Naive thymus-derived CD4-positive, alpha-beta T cell (primary cell): Measurements from ENCODE around the gene LAMA5. TPM values are rescaled to one million over a fixed set of nuclear protein-coding genes. Genes with fewer than 3 reads are reported as not detected.

Experiments
- ATAC-seq: fragments of 150-1000 bp; cut with Tn5 transposase; 2 replicates; pipeline ENCODE4 v1.10.0; 2021; ENCODE audit warnings: mild to moderate bottlenecking, moderate library complexity
- CTCF ChIA-PET: fragments of 350-600 bp; sonication (Branson Sonifier 250); formaldehyde crosslinking; loops from one replicate; lab custom pipeline; 2021; ENCODE audit warnings: antibody characterized with exemption; lab: Charles Lee
- POLR2A ChIA-PET: fragments of 350-600 bp; sonication (Branson Sonifier 250); formaldehyde crosslinking; loops from one replicate; lab custom pipeline; 2021; ENCODE audit warnings: antibody characterized with exemption, inconsistent platforms; lab: Charles Lee
- DNase-seq, 9 donors: peaks; one replicate each; pipeline versions ENCODE4 v3.0.0 to v3.0.0-alpha.2; 2020 to 2022; ENCODE audit warnings: mixed read lengths in 1 of 9
- H3K27ac ChIP-seq: one replicate; pipeline ENCODE4 v1.7.0; 2013; ENCODE audit warnings: mild to moderate bottlenecking, low read depth, low read length, moderate library complexity
- H3K27me3 ChIP-seq, 2 donors: one replicate each; pipeline ENCODE4 v1.7.0; 2013; ENCODE audit warnings: low read length in 2 of 2, mild to moderate bottlenecking in 2 of 2, moderate library complexity in 2 of 2; ENCODE audit not compliant: control insufficient read depth in 2 of 2, insufficient read depth in 2 of 2
- H3K36me3 ChIP-seq, 3 experiments: 1 replicate in 2 of 3; 2 replicates in 1 of 3; pipeline ENCODE4 v1.7.0; 2013; ENCODE audit warnings: low read length in 3 of 3, mild to moderate bottlenecking in 3 of 3, moderate library complexity in 1 of 3; ENCODE audit not compliant: insufficient read depth in 3 of 3, control insufficient read depth in 2 of 3
- H3K4me1 ChIP-seq, 2 donors: one replicate each; pipeline ENCODE4 v1.7.0; 2013; ENCODE audit warnings: low read length in 2 of 2, mild to moderate bottlenecking in 2 of 2, moderate library complexity in 1 of 2; ENCODE audit not compliant: control insufficient read depth in 2 of 2, insufficient read depth in 2 of 2
- H3K4me3 ChIP-seq: 2 replicates; pipeline ENCODE4 v1.7.0; 2013; ENCODE audit warnings: mild to moderate bottlenecking, low read length
- H3K9me3 ChIP-seq, 3 experiments: 1 replicate in 2 of 3; 2 replicates in 1 of 3; pipeline ENCODE4 v1.7.0; 2013; ENCODE audit warnings: low read length in 3 of 3; ENCODE audit not compliant: control insufficient read depth in 2 of 3
- H3K27ac Mint-ChIP-seq, 9 donors: one replicate each; pipeline ENCODE4 v1.8.0; 2020 to 2022; ENCODE audit warnings: mixed read lengths in 9 of 9, mild to moderate bottlenecking in 8 of 9, moderate library complexity in 5 of 9, inconsistent platforms in 2 of 9
- H3K27me3 Mint-ChIP-seq, 5 donors: one replicate each; pipeline ENCODE4 v1.8.0; 2021 to 2022; ENCODE audit warnings: mixed read lengths in 5 of 5, mild to moderate bottlenecking in 1 of 5
- H3K36me3 Mint-ChIP-seq, 5 donors: one replicate each; pipeline ENCODE4 v1.8.0; 2020 to 2022; ENCODE audit warnings: mixed read lengths in 5 of 5, mild to moderate bottlenecking in 3 of 5, inconsistent platforms in 1 of 5
- H3K4me1 Mint-ChIP-seq, 7 donors: one replicate each; pipeline ENCODE4 v1.8.0; 2020 to 2022; ENCODE audit warnings: mixed read lengths in 7 of 7, mild to moderate bottlenecking in 3 of 7, inconsistent platforms in 1 of 7
- H3K4me3 Mint-ChIP-seq, 10 donors: one replicate each; pipeline ENCODE4 v1.8.0; 2020 to 2022; ENCODE audit warnings: mild to moderate bottlenecking in 10 of 10, mixed read lengths in 10 of 10, moderate library complexity in 6 of 10, inconsistent platforms in 2 of 10
- H3K9me3 Mint-ChIP-seq, 11 donors: one replicate each; pipeline ENCODE4 v1.8.0; 2020 to 2022; ENCODE audit warnings: mixed read lengths in 11 of 11, mild to moderate bottlenecking in 4 of 11, inconsistent platforms in 1 of 11, moderate library complexity in 1 of 11
- intact Hi-C, 2 donors: fragments of 100-400 bp; cut with micrococcal nuclease; formaldehyde crosslinking; loops; one replicate each; pipeline ENCODE4 v1.15.1; 2023
- polyA plus RNA-seq, 2 donors: library from polyadenylated mRNA; unstranded; fragments of 300-500 nt; fragmentation: Illumina TruSeq; gene quantifications; one replicate each; pipeline ENCODE4 v1.2.3, GENCODE V29; 2021
- total RNA-seq, 6 experiments: library from RNA in 5 of 6; stranded (reverse) in 5 of 6; gene quantifications; 1 replicate in 5 of 6; 2 replicates in 1 of 6; pipeline ENCODE4 v1.2.3 and lab custom pipeline; 2021 to 2026

The LAMA5 gene
- total and polyA plus RNA-seq, 7 experiments from 2014 or later, result 0.05 to 1.3 (median 0.57) TPM; not detected in 2

DNA sequence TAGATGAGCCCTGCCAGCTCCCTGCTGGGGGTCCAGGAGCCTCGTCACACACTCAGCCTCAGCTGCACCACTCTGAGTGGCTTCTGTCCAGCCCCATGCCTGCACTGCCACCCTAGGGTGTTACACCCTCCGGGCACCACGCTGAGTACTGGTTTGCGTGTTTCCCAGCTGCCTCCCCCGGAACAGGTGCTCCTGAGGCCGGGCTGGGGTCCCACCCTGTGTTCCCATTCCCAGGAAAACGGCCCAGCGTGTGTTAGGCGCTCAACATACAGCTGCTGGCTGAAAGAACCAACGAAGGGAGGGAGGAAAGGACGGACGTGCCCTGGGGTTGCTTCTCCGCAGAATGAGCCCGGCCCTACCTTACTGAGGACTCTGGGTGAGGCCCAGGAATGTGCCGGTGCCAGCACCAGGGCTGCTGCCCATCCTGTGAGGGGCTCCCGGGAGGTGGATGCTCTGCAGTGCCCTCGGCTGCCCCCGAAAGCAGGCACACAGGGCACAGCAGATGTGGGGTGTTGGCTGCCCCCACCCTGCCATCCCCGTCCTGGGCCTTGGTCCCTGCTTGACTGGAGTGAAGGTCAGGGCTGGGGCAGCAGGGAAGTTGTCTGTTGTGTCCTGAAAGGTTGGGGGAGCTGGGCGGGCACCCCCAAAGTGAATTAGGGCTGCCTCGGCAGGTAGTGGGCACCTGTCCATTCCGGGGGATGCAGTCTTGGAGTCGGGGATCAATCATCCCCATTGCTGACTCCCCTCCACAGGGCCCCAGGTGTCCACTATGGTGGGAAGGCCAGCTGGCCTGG lies 16.3 kb downstream of the LAMA5 start:
- Histone ChIP-seq H3K36me3 (no peaks in the 10 kb centered on the region), H3K4me1 (no peaks in the 10 kb centered on the region), H3K27me3 (no peaks in the 10 kb centered on the region), H3K4me3 (no peak overlapping the region), H3K9me3 (no peaks in the 10 kb centered on the region), H3K27ac (no peak overlapping the region)
- POLR2A ChIA-PET, result no interaction called here
- ATAC-seq (no peak), DNase-seq (no peak)
- CTCF ChIA-PET, result no interaction called here
- no peak overlapping the region for H3K4me3 Mint-ChIP-seq
- H3K36me3 Mint-ChIP-seq, result peaks cover 0 to 4% (median 4%) of the 10 kb centered on the region in 5 donors
- peaks cover 0 to 3% (median 0%) of the 10 kb centered on the region in 7 donors for H3K4me1 Mint-ChIP-seq
- H3K9me3 Mint-ChIP-seq, result peaks cover 0 to 11% (median 5%) of the 10 kb centered on the region in 11 donors
- H3K27ac Mint-ChIP-seq, result no peak overlapping the region
- intact Hi-C loops, result no loop called here
- no peaks in the 10 kb centered on the region for H3K27me3 Mint-ChIP-seq

DNA sequence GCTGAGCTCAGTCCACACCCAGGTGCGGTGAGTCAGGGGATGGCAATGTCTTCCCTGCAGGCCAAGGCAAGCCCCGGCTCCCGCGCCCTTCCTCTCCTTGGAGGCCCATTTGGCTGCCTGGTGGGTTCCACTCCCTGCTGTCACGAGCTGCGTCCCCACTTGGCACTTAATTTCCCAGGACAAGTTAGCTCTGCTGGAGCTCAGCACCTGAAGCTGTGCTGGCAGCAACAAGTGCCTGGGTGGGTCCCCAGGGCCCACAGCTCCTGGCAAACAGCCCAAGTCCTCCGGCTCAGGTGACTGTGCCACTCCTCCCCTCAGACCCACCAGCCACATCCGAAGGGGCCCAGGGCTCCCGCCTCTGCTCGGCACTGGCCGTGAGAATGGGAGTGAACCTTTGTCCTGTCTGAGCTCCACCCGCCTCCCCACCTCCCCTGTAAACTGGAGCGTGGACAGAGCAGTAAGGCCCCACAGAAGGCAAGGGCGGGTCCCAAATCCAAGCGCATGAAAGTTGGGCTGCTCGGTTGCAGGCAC lies 16.9 kb downstream of the LAMA5 start:
- Mint-ChIP-seq H3K4me3 (no peak overlapping the region), H3K36me3 (peaks cover 0 to 4% (median 4%) of the 10 kb centered on the region in 5 donors), H3K27me3 (no peaks in the 10 kb centered on the region), H3K4me1 (peaks cover 0 to 3% (median 0%) of the 10 kb centered on the region in 7 donors), H3K9me3 (peaks cover 0 to 11% (median 5%) of the 10 kb centered on the region in 11 donors), H3K27ac (no peak overlapping the region)
- CTCF ChIA-PET, result no interaction called here
- intact Hi-C loops, result no loop called here
- no peak for ATAC-seq
- H3K4me1 ChIP-seq, result no peaks in the 10 kb centered on the region
- no peaks in the 10 kb centered on the region for H3K36me3 ChIP-seq
- DNase-seq, result no peak
- H3K27me3 ChIP-seq, result no peaks in the 10 kb centered on the region
- POLR2A ChIA-PET, result no interaction called here
- H3K4me3 ChIP-seq, result no peak overlapping the region
- H3K9me3 ChIP-seq, result no peaks in the 10 kb centered on the region
- H3K27ac ChIP-seq, result no peak overlapping the region

DNA sequence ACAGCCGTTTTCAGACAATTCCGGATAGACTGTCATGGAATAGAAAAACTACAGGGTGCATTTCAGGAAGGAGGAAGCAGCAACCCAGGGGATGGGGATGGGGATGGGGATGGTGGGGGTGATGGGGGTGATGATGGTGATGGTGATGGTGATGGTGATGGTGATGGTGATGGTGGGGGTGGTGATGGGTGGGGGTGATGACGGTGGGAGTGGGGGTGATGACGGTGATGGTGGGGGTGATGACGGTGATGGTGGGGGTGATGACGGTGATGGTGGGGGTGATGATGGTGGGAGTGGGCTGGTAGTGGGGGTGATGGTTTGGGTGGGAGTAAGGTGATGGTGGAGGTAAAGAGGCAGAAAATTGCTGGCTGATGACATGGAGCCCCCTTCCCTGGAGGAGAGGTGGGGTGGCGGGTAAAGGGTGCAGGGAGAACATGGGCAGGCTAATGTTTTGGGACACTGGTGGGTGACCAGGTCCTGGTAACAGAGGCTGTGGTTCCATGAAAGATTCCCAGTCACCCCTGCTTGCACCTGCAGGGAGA lies 17.5 kb downstream of the LAMA5 start:
- ATAC-seq (no peak), DNase-seq (no peak)
- H3K9me3 ChIP-seq, result no peaks in the 10 kb centered on the region
- peaks cover 0 to 4% (median 4%) of the 10 kb centered on the region in 5 donors for H3K36me3 Mint-ChIP-seq
- intact Hi-C loops, result no loop called here
- no peaks in the 10 kb centered on the region for H3K4me1 ChIP-seq
- H3K27me3 Mint-ChIP-seq, result no peaks in the 10 kb centered on the region
- peaks cover 0 to 11% (median 5%) of the 10 kb centered on the region in 11 donors for H3K9me3 Mint-ChIP-seq
- H3K36me3 ChIP-seq, result no peaks in the 10 kb centered on the region
- peak overlapping the region in 4 of 9 donors; percentile 31 to 76 (median 73) for H3K27ac Mint-ChIP-seq
- H3K4me1 Mint-ChIP-seq, result peaks cover 0 to 3% (median 0%) of the 10 kb centered on the region in 7 donors
- H3K27ac ChIP-seq, result no peak overlapping the region
- H3K27me3 ChIP-seq, result no peaks in the 10 kb centered on the region
- no peak overlapping the region for H3K4me3 ChIP-seq
- ChIA-PET POLR2A (no interaction called here), CTCF (no interaction called here)
- no peak overlapping the region for H3K4me3 Mint-ChIP-seq

DNA sequence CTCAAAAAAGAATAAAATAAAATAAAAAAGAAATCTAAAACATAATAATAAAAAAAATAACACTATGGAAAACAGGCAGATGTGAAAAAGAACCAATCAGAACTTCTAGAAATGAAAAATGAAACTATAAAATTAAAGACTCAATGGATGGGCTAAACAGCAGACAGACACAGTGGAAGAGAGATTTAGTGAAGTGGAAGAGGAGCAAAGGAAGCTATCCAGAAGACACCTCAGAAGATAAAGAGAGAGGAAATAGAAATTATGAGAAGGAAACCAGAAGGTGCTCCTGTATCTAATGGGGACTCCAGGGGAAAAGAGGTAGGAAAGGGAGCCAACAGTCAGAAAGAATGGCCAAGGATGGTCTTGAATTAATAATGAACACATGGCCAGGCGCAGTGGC lies 18.5 kb downstream of the LAMA5 start:
- Histone ChIP-seq H3K27ac (no peak overlapping the region), H3K4me1 (no peaks in the 10 kb centered on the region), H3K27me3 (no peaks in the 10 kb centered on the region), H3K36me3 (no peaks in the 10 kb centered on the region), H3K9me3 (no peaks in the 10 kb centered on the region), H3K4me3 (no peak overlapping the region)
- H3K27me3 Mint-ChIP-seq, result no peaks in the 10 kb centered on the region
- peaks cover 0 to 4% (median 4%) of the 10 kb centered on the region in 5 donors for H3K36me3 Mint-ChIP-seq
- DNase-seq, result no peak
- ChIA-PET CTCF (interaction anchor here (0.6 kb wide), 1 partner anchor 28 kb away, joined by 3 read pairs; no protein-coding TSS in a partner anchor), POLR2A (no interaction called here)
- no peak overlapping the region for H3K4me3 Mint-ChIP-seq
- intact Hi-C loops, result no loop called here
- H3K27ac Mint-ChIP-seq, result peak overlapping the region in 1 of 9 donors; percentile 36
- no peak for ATAC-seq
- H3K4me1 Mint-ChIP-seq, result peaks cover 0 to 3% (median 0%) of the 10 kb centered on the region in 7 donors
- H3K9me3 Mint-ChIP-seq, result peaks cover 0 to 11% (median 5%) of the 10 kb centered on the region in 11 donors

DNA sequence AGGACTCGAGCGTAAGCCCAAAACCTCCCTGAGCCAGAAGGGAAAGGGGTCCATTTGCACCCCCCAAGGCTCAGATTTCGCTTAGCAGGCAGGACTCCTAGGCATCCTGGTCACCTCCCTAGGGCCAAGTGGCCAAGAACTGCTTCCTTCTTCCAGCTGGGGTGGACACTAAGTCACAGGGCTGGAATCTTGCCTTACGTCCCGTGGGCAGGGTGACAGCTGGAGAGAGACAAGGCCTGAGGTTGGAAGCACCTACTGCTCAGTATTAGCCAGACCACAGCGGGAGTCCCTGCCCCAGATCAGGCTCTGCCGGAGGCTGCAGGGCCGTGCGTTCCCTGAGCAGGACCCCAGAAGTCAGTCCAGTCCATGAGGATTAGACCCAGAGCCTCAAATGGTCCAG lies 19.7 kb downstream of the LAMA5 start:
- Mint-ChIP-seq H3K27me3 (no peaks in the 10 kb centered on the region), H3K4me3 (no peak overlapping the region), H3K9me3 (peaks cover 0 to 11% (median 5%) of the 10 kb centered on the region in 11 donors), H3K4me1 (peaks cover 0 to 3% (median 0%) of the 10 kb centered on the region in 7 donors), H3K27ac (no peak overlapping the region), H3K36me3 (peaks cover 0 to 4% (median 4%) of the 10 kb centered on the region in 5 donors)
- H3K4me3 ChIP-seq, result no peak overlapping the region
- no peaks in the 10 kb centered on the region for H3K9me3 ChIP-seq
- ATAC-seq, result no peak
- H3K27ac ChIP-seq, result no peak overlapping the region
- intact Hi-C loops, result no loop called here
- no peaks in the 10 kb centered on the region for H3K36me3 ChIP-seq
- no peaks in the 10 kb centered on the region for H3K4me1 ChIP-seq
- ChIA-PET POLR2A (no interaction called here), CTCF (no interaction called here)
- H3K27me3 ChIP-seq, result no peaks in the 10 kb centered on the region
- DNase-seq, result no peak

DNA sequence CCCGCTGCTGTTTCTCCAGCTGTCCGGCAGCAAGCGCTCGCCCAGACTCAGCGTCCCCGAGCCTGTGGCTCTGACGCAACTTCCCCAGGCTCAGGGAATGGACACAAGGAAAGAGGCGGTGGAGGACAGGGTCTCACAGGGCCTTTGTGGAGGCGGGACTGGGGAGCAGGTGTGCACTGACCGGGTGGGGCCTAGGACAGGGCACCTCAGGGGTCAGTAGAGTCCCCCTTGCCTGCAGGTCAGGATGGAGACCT lies 20.0 kb downstream of the LAMA5 start:
- no peak for ATAC-seq

More for the DNA sequence above, 20.0 kb downstream of the LAMA5 start:
- H3K4me3 Mint-ChIP-seq, result no peak overlapping the region
- Histone ChIP-seq H3K4me1 (no peaks in the 10 kb centered on the region), H3K9me3 (no peaks in the 10 kb centered on the region), H3K27me3 (no peaks in the 10 kb centered on the region), H3K36me3 (no peaks in the 10 kb centered on the region), H3K4me3 (no peak overlapping the region), H3K27ac (no peak overlapping the region)
- no peaks in the 10 kb centered on the region for H3K27me3 Mint-ChIP-seq
- POLR2A ChIA-PET, result no interaction called here
- no peak for DNase-seq
- peaks cover 0 to 3% (median 0%) of the 10 kb centered on the region in 7 donors for H3K4me1 Mint-ChIP-seq
- intact Hi-C loops, result no loop called here
- CTCF ChIA-PET, result no interaction called here
- H3K36me3 Mint-ChIP-seq, result peaks cover 0 to 4% (median 4%) of the 10 kb centered on the region in 5 donors
- H3K9me3 Mint-ChIP-seq, result peaks cover 0 to 11% (median 5%) of the 10 kb centered on the region in 11 donors
- H3K27ac Mint-ChIP-seq, result no peak overlapping the region
